DMS114 treated with DMSO at 0.1 percent for 48 hours (cell line): ENCODE measurements around the gene GRP.
A peak's percentile ranks its signal among the peaks of the same experiment; 100 is the strongest.

ENCODE experiments used
- DNase-seq: peaks from one replicate; lab custom pipeline; 2025; ENCODE audit not compliant: unreplicated experiment; lab: John Stamatoyannopoulos, UW

Gene GRP

DNA sequence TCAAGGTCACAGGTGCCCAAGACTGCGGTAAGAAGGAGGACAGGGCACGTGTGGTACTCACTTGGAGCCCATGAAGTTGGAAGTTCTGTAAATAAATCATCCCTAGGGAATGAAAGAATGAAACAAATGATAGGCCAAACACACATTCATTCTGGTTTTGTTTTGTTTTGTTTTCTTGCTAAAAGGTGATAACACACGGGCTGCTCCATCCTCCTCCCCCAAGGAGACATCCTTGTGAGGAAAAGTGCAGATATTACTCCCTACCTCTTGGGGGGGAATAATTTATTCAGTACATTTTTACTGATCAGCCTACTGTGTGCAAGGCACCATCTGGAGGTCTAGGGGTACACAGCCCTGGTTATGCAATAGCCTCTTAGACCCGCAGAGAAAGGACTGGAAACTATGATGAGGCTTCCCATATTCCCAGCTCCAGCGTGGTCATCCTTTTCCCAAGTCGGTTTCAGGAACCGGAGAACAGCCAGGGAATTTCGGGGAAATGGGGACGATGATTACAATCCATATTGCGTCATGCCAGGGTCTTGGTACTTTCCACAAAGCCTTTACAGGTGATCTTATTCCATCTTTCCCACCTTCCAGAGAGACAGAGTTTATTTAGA, 47.0 kb downstream of the GRP start:
- DNase-seq = no peak

DNA sequence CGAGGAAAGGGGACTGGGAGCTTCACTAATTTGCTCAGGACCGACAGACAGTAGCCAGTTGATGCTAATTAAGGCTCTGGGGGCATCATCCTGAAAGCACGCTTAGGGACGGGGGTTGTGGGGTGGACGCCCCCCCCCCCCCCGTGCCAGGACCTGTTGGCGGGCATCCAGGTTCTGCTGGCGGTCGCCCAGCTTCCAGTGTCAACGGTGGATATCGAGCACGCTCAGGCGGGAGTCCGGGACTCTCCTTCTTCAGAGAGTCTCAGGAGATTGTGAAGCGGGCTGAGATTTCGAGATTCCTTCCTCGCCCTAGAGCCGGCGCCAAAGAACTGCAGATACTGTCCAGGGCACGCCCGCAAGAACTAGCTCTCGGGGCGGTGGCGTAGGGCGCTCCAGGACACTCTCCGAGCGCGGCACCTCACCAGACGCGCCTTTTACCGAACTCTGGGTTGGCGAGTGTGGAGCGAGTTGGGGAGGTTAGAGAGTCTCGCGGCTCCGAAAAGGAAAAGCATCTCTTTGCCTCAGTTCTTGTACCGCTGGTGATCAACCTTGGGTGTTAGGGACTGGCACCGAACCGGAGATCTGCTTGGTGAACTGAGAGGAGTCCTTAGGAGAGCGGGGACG, 47.7 kb downstream of the GRP start:
- DNase-seq = peak; percentile 15

- DNase-seq = no peak
These were observed 48.3 kb downstream of the GRP start for GRCh38 chr18:59268127-59268720.

GRCh38 chr18:59268721-59269562, 49.0 kb downstream of the GRP start:
- DNase-seq = no peak

DNA sequence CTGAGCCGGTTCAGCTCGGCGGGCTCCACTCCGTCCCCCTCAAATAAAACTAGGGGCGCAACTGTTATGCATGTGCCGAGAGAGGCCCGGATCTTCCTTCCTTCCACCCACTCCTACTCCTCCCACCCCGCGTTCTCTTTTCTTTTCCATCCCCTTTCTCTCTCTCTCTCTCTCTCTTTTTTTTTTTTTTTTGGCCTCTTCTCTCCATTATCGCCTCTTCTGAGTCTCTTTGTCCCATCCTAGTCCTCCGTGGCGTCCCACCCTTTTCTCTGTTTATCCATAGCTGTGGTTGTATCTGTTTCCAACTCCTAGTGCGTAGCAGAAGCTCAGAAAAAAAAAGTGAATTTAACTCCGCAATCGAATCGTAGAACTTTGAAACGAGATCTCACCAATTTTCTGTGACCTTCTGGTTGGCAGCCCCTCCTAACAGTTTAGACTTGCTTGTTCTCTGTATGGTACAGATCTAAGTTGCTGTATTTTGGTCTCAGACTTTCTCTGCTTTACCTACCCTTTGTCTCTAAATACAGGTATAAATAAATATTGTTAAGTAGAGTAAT, 49.7 kb downstream of the GRP start:
- no peak for DNase-seq

- DNase-seq = no peak
These were observed 50.8 kb downstream of the GRP start for GRCh38 chr18:59270689-59271257.

DNA sequence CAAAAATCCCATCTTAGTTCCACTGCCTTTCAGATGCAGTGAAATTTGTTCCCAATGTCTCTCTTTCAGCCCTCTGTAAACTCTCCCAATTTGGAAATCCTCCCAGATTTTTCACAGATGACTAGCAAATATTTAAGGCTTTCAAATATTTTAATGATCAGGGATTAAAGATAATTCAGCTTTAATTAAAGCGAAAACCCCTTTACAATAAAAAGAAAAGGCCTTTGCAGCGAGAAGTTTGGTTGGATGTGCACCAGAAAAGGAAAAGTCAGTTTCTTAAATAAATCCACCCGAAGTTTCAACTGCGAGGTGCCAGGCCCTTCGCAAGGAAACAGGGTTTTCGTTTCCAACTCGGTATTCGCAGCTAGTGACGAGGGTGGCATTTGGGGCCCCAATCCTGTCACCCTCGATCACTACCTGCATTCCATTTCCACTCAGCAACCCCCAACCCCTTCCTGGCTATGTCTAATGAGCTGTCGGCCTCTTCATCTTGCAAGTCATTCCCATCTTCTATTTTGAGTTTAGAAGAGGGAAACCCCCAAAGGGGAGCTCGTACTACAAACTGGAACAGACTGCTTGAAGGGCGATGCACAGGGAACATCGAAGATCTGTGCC, 51.8 kb downstream of the GRP start:
- DNase-seq = no peak

- DNase-seq = no peak
These were observed 52.4 kb downstream of the GRP start for GRCh38 chr18:59272221-59272888.

DNA sequence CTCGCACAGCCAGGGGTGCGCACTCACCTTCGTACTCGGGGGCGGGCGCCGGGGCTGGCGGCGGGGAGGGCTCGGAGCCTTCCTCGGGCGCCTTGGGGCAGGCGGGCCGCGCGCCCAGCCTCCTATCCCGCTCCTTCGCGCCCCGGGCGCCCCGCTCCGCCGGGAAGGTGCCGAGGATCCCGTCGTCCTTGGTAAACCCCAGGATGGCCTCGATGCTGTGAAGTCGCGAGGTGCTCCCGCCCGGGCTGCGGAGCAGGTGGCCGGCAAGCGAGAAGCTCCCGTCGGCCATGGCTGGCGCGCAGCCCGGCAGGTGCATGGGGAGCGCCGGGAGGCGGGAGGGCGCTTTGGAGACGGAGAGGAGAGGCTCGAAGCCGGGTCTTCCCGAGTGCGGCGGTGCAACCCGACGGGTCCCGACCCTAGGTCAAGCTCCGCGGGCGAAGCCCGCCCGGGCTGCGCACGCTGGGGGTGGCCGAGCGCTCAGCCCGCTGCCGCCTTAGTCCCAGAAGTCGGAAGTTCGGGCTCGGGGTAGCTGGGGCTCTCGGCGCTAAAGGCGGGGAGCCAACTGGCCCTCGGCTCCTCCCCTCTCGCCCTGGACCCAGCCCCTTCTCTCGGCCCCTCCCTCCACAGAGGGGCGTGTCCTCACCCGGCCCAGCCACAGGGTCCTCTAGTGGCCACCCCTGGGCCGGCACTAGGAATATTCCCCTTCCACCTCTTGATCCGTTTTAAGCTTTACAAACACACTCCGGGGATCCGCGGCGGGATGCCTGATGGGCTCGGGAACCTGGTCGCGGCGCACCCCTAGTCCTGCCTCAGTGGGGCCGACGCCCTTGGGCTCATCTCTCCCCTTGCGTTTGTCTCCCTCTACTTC, 53.2 kb downstream of the GRP start, which contains the start of gene RAX:
Gene RAX, minus strand, starts transcription at position 564 of the 868 bp plus-strand sequence. Its CDS starts 248 bp downstream, at position 316.
- DNase-seq = no peak

DNA sequence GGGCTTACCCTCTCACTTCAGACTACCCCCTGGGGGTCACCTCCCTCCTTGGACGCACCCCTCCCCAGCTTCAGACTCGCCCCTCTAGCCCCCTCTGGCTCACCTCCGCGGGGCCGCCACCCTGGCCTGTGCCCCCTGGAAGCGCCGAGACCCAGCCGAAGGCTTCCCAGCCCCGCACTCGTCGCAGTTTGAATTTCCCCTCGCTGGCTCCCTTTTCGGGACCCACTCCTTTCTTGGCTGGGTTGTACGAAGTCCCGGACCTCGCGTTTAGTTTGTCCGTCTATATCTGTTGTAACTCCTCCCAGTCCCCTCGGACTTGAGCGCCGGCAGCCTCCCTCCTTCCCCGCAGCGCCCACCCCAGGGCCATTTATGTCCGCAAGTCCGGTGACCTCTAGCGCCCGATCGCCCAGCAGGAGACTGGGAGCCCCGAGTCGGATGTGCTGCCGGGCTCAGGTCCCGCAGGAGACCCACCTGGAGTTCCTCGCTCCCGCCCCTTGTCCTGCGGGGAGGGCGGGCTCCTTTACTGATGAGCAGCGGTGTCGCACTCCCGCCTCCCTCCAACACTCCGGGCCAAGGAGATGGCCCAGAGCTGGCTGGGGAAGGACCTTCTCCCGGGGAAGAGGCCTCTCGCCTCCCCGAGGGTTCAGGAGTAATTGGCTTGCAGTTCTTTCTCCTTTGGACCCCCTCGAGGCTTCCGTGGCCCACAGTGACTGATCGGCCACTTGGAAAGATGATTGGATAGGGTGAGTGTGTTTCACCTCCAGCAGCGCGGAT, 54.0 kb downstream of the GRP start:
- no peak for DNase-seq

DNA sequence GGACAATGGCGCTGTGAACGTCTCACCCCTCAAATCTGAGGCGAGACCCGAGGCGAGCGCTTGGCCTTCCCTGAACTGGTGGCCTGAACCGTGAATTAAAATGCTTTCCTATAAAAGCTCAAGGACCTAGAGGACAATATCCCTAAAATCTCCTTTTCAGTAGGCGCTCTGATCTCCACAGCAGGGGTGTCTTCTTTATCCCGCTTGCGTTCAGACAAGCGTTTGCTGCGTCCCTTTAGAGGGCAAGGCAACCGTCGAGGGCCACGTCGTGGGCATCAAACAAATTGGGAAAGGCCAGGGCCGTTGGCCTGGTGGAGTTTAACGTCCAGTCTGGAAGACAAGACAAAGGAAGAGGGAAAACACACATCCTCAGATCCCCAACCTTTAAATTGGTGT, 54.6 kb downstream of the GRP start:
- DNase-seq = no peak

DNA sequence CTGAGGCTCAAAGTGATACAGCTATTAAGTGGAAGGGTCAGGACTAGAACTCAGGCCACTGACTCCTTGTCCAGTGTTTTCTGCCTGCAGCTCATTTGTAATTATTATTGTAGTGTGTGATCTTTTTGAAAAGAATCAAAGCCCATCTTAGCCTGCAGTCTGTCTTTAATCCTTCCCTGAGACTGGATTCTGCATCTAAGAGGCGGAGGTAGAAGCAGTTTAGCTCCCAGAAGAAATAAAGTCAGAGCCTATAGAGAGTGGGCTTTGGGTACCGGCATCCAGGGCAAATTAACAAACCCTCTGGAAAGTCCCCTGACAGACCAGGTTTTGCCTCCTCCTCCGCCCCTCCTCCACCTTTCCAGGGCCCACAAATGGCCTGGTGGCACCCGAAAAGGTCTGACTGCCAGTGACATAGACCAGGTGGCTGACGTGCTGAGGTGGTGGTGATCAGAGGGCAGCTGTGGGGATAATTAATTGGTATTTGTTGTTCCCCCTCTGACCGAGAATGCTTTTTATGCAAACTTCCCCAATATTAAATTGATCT, 55.5 kb downstream of the GRP start:
- no peak for DNase-seq

- no peak for DNase-seq
These were observed 56.1 kb downstream of the GRP start for GRCh38 chr18:59276047-59276446.

- DNase-seq = no peak
These were observed 58.8 kb downstream of the GRP start for GRCh38 chr18:59278793-59279192.

- no peak for DNase-seq
These were observed 59.2 kb downstream of the GRP start for GRCh38 chr18:59279193-59279592.

DNA sequence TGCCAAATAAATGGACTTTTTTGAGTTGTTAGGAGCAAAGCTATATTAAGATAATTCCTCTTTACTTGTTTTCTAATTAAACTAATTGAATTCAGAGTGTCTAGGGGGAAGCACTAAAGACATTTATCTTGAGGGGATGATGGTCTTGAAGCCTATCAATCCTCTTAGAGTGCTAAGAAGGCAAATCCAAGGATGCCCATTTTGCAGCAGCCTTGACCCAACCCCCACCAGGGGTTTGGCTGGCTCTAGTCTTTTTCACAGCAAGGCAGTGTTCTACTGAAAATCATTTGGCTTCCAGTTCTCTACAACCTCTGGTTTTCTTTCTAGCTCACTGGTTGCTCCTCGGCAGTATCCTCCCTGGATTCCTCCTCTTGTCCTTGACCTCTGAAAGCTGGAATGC, 59.8 kb downstream of the GRP start:
- DNase-seq = no peak
